Suprapubic skin (tissue), 4 donors: ENCODE data around the gene CCNL2.

Experiments used
- EP300 ChIP-seq: sonication (generic); formaldehyde crosslinking; IDR thresholded peaks from one replicate; pipeline ENCODE4 v1.6.1; 2017; ENCODE audit warnings: antibody characterized with exemption
- POLR2A ChIP-seq, 2 donors: fragments of 450-650 bp; IDR thresholded peaks; one replicate each; pipeline ENCODE4 v1.6.1; 2017; ENCODE audit warnings: antibody characterized with exemption in 2 of 2, mild to moderate bottlenecking in 2 of 2, moderate library complexity in 2 of 2
- POLR2AphosphoS5 ChIP-seq, 3 donors: sonication (generic); formaldehyde crosslinking; IDR thresholded peaks; one replicate each; pipeline ENCODE4 v1.6.1; 2017; ENCODE audit warnings: antibody characterized with exemption in 3 of 3
- TF ChIP-seq, protein P1 (sequence below), 2 donors: fragments of 200-600 bp in 1 of 2; fragments of 450-650 bp in 1 of 2; sonication (generic) in 1 of 2; IDR thresholded peaks; one replicate each; pipeline ENCODE4 v1.5.1; 2016 to 2019; ENCODE audit warnings: antibody characterized with exemption in 2 of 2, mild to moderate bottlenecking in 1 of 2, moderate library complexity in 1 of 2

DNA sequence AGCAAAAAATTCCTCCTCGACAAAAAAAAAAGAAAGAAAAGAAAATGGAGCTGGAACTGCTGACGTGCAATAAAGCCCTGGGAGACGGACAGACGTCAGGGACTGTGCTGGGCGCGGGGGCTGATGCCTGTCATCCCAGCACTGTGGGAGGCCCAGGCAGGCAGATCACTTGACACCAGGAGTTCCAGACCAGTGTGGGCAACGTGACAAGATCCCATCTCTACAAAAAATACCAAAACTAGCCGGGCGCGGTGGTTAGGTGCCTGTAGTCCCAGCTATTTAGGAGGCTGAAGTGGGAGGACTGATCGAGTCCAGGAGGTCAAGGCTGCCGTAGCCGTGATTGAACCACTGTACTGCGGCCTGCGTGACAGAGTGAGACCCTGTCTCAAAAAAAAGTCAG, 25.6 kb upstream of the CCNL2 start:
- TF ChIP-seq POLR2AphosphoS5 (IDR thresholded peaks at IDR 0.05) (no peak), POLR2A (IDR thresholded peaks at IDR 0.05) (no peak), EP300 (no peak)
- TF ChIP-seq, protein P1, sequence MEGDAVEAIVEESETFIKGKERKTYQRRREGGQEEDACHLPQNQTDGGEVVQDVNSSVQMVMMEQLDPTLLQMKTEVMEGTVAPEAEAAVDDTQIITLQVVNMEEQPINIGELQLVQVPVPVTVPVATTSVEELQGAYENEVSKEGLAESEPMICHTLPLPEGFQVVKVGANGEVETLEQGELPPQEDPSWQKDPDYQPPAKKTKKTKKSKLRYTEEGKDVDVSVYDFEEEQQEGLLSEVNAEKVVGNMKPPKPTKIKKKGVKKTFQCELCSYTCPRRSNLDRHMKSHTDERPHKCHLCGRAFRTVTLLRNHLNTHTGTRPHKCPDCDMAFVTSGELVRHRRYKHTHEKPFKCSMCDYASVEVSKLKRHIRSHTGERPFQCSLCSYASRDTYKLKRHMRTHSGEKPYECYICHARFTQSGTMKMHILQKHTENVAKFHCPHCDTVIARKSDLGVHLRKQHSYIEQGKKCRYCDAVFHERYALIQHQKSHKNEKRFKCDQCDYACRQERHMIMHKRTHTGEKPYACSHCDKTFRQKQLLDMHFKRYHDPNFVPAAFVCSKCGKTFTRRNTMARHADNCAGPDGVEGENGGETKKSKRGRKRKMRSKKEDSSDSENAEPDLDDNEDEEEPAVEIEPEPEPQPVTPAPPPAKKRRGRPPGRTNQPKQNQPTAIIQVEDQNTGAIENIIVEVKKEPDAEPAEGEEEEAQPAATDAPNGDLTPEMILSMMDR (IDR thresholded peaks at IDR 0.05) = no peak
